GM18907 (cell line): ENCODE measurements around the gene PADI2.

Experiments used
- ATAC-seq: cut with Tn5 transposase; IDR thresholded peaks from one replicate; pipeline ENCODE4 v1.9.1; 2021; ENCODE audit warnings: mild to moderate bottlenecking, moderate library complexity; ENCODE audit not compliant: unreplicated experiment

PADI2 gene

GRCh38 chr1:17119076-17119772 lies at the start of gene PADI2:
Gene PADI2 (minus strand): TSS chr1:17119451. CDS start chr1:17119371, 80 bp downstream.
- no peak for ATAC-seq

- ATAC-seq, result no peak
Measured at GRCh38 chr1:17168091-17168876, 49.0 kb upstream of the PADI2 start.

- ATAC-seq, result no peak
Measured at GRCh38 chr1:17167786-17168090, 48.5 kb upstream of the PADI2 start.

GRCh38 chr1:17167041-17167785 lies 48.0 kb upstream of the PADI2 start:
- ATAC-seq, result no peak

- no peak for ATAC-seq
Measured at GRCh38 chr1:17165823-17166222, 46.6 kb upstream of the PADI2 start.

- ATAC-seq, result no peak
Measured at GRCh38 chr1:17163789-17164666, 44.8 kb upstream of the PADI2 start.

GRCh38 chr1:17163371-17163770 lies 44.1 kb upstream of the PADI2 start:
- no peak for ATAC-seq

- ATAC-seq, result no peak
Measured at GRCh38 chr1:17162941-17163340, 43.7 kb upstream of the PADI2 start.

GRCh38 chr1:17161926-17162800 lies 42.9 kb upstream of the PADI2 start:
- no peak for ATAC-seq

GRCh38 chr1:17161137-17161740 lies 42.0 kb upstream of the PADI2 start:
- ATAC-seq, result no peak

GRCh38 chr1:17158961-17159360 lies 39.7 kb upstream of the PADI2 start:
- no peak for ATAC-seq

- no peak for ATAC-seq
Measured at GRCh38 chr1:17156108-17156507, 36.9 kb upstream of the PADI2 start.

- ATAC-seq, result no peak
Measured at GRCh38 chr1:17155257-17155920, 36.1 kb upstream of the PADI2 start.

- no peak for ATAC-seq
Measured at GRCh38 chr1:17149771-17150170, 30.5 kb upstream of the PADI2 start.

- no peak for ATAC-seq
Measured at GRCh38 chr1:17148950-17149608, 29.8 kb upstream of the PADI2 start.

- no peak for ATAC-seq
Measured at GRCh38 chr1:17145648-17146047, 26.4 kb upstream of the PADI2 start.

GRCh38 chr1:17143760-17144159 lies 24.5 kb upstream of the PADI2 start:
- no peak for ATAC-seq

GRCh38 chr1:17141441-17142197 lies 22.4 kb upstream of the PADI2 start:
- ATAC-seq, result peak; percentile 45
